CD4-positive, alpha-beta T cell (primary cell): ENCODE measurements around the gene BCL2L12. TPM values are rescaled to one million over a fixed set of nuclear protein-coding genes. Genes with fewer than 3 reads are reported as not detected.

Source experiments
- ATAC-seq: fragments of 200-7000 bp; cut with Tn5 transposase; one replicate; pipeline ENCODE4 v1.10.0; 2022; ENCODE audit warnings: mild to moderate bottlenecking; ENCODE audit not compliant: poor library complexity
- CTCF ChIA-PET: fragments of 350-600 bp; sonication (Branson Sonifier 250); formaldehyde crosslinking; loops from one replicate; lab custom pipeline; 2021; ENCODE audit warnings: antibody characterized with exemption, inconsistent platforms; lab: Charles Lee
- POLR2A ChIA-PET: fragments of 350-600 bp; sonication (Branson Sonifier 250); formaldehyde crosslinking; loops from one replicate; lab custom pipeline; 2021; ENCODE audit warnings: antibody characterized with exemption, inconsistent platforms; lab: Charles Lee
- DNase-seq, 14 experiments: peaks; one replicate each; pipeline ENCODE4 v3.0.0-alpha.2; 2013 to 2020; ENCODE audit warnings: mixed read lengths in 2 of 14
- H3K27ac ChIP-seq, 2 donors: one replicate each; pipeline versions ENCODE4 v1.5.1 to v1.7.0; 2013; ENCODE audit warnings: low read length in 2 of 2, low read depth in 1 of 2, mild to moderate bottlenecking in 1 of 2
- H3K27me3 ChIP-seq, 2 experiments: 1 replicate in 1 of 2; 2 replicates in 1 of 2; pipeline versions ENCODE4 v1.6.1 to v1.7.0; 2013; ENCODE audit warnings: low read length in 2 of 2, control low read depth in 1 of 2, mild to moderate bottlenecking in 1 of 2, moderate library complexity in 1 of 2; ENCODE audit not compliant: insufficient read depth in 2 of 2, control insufficient read depth in 1 of 2
- H3K36me3 ChIP-seq: one replicate; pipeline ENCODE4 v1.6.1; 2013; ENCODE audit warnings: low read length, control low read depth; ENCODE audit not compliant: insufficient read depth
- H3K4me1 ChIP-seq: one replicate; pipeline ENCODE4 v1.6.1; 2013; ENCODE audit warnings: low read length, control low read depth; ENCODE audit not compliant: insufficient read depth
- H3K4me3 ChIP-seq: one replicate; pipeline ENCODE4 v1.5.1; 2013; ENCODE audit warnings: mild to moderate bottlenecking, low read length, moderate library complexity
- H3K9me3 ChIP-seq, 2 experiments: 1 replicate in 1 of 2; 2 replicates in 1 of 2; pipeline versions ENCODE4 v1.6.1 to v1.7.0; 2013; ENCODE audit warnings: low read length in 2 of 2, mild to moderate bottlenecking in 2 of 2, control low read depth in 1 of 2, moderate library complexity in 1 of 2; ENCODE audit not compliant: control insufficient read depth in 1 of 2, insufficient read depth in 1 of 2
- H3K27ac Mint-ChIP-seq: one replicate; pipeline ENCODE4 v1.8.0; 2020; ENCODE audit warnings: mixed read lengths
- H3K27me3 Mint-ChIP-seq: one replicate; pipeline ENCODE4 v1.8.0; 2021; ENCODE audit warnings: mixed read lengths
- H3K36me3 Mint-ChIP-seq: one replicate; pipeline ENCODE4 v1.8.0; 2021; ENCODE audit warnings: low read depth, mixed read lengths
- H3K4me1 Mint-ChIP-seq: one replicate; pipeline ENCODE4 v1.8.0; 2021; ENCODE audit warnings: low read depth, mixed read lengths
- H3K4me3 Mint-ChIP-seq: one replicate; pipeline ENCODE4 v1.8.0; 2020; ENCODE audit warnings: mild to moderate bottlenecking, mixed read lengths
- H3K9me3 Mint-ChIP-seq: one replicate; pipeline ENCODE4 v1.8.0; 2020; ENCODE audit warnings: mixed read lengths
- intact Hi-C, 2 experiments: fragments of 100-400 bp; cut with DNase I in 1 of 2; cut with micrococcal nuclease in 1 of 2; formaldehyde crosslinking; loops; one replicate each; pipeline versions ENCODE4 v1.15.1 to v1.9.0; 2023 to 2025; cut with DNase I, micrococcal nuclease
- total RNA-seq, 174 experiments: library from RNA in 2 of 174; stranded (reverse) in 2 of 174; gene quantifications; one replicate each; pipeline ENCODE4 v1.2.3 and lab custom pipeline; 2021 to 2026
- TF ChIP-seq, protein P1 (sequence below): fragments of 200-600 bp; IDR thresholded peaks from one replicate; pipeline ENCODE4 v1.8.0; 2022; ENCODE audit warnings: antibody characterized with exemption, mild to moderate bottlenecking

BCL2L12 gene
- total RNA-seq, 2 experiments from 2014 or later, result 9.9 to 11.3 TPM

DNA sequence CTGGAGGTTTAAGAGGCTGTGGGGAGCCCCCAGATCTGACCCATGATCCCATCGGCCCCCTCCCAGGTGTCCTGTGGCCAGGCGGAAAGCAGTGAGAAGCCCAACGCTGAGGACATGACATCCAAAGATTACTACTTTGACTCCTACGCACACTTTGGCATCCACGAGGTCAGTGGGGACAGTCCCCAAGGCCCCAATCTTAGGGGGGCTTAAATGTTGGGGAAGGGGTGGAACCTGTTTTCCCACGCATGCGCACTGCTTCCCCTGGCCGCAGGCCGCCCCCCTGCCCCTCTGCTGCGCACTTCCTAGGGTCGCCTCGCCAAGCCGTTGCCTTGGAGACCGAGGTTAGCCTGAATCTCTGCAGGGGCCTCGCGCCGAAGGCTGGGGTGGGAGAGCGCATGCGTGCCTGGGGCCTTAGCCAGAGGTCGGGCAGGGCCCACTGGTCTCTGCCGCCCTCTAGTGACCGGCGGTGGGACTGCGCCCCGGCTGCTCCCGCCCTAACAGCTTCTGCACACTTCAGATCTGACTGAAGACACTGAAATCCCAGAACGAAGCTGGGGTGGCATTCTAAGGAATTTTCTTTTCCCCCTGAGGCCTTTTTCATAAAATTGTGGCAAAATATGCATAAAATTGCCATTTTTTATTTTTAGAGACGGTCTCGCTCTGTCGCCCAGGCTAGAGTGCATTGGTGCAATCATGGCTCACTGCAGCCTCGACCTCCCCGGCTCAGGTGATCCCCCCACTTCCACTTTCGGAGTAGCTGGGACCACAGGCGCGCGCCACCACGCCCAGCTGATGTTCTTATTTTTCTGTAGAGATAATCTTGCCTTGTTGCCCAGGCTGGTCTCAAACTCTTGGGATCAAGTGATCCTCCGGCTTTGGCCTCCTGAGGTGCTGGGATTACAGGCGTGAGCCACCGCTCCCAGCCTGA lies 15.0 kb downstream of the BCL2L12 start:
- Histone ChIP-seq H3K36me3 (peaks cover 53% of the 10 kb centered on the region), H3K27me3 (no peaks in the 10 kb centered on the region), H3K27ac (peak overlapping the region; percentile 13 to 35), H3K4me1 (peaks cover 52% of the 10 kb centered on the region), H3K4me3 (no peak overlapping the region), H3K9me3 (no peaks in the 10 kb centered on the region)
- intact Hi-C loops, result loop anchor here (1.0 to 2.0 kb wide), 6 partner anchors 38 to 454 kb away; no protein-coding TSS in a partner anchor
- POLR2A ChIA-PET, result interaction anchor here (0.6 to 1.6 kb wide), 6 partner anchors 9 to 212 kb away, joined by 3 to 7 read pairs (median 3); partner anchors contain the start of genes ADM5 and RPS11
- no peaks in the 10 kb centered on the region for H3K27me3 Mint-ChIP-seq
- TF ChIP-seq, protein P1, sequence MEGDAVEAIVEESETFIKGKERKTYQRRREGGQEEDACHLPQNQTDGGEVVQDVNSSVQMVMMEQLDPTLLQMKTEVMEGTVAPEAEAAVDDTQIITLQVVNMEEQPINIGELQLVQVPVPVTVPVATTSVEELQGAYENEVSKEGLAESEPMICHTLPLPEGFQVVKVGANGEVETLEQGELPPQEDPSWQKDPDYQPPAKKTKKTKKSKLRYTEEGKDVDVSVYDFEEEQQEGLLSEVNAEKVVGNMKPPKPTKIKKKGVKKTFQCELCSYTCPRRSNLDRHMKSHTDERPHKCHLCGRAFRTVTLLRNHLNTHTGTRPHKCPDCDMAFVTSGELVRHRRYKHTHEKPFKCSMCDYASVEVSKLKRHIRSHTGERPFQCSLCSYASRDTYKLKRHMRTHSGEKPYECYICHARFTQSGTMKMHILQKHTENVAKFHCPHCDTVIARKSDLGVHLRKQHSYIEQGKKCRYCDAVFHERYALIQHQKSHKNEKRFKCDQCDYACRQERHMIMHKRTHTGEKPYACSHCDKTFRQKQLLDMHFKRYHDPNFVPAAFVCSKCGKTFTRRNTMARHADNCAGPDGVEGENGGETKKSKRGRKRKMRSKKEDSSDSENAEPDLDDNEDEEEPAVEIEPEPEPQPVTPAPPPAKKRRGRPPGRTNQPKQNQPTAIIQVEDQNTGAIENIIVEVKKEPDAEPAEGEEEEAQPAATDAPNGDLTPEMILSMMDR, result peak; percentile 98
- peak; percentile 18 for ATAC-seq
- H3K4me3 Mint-ChIP-seq, result peak overlapping the region; percentile 57
- CTCF ChIA-PET, result interaction anchor here (0.6 to 1.6 kb wide), 19 partner anchors 9 to 892 kb away, joined by 3 to 7 read pairs (median 4); partner anchors contain the start of genes BCL2L12, CPT1C, IRF3 and PRR12
- peak; percentile 88 to 97 (median 95) for DNase-seq
- no peaks in the 10 kb centered on the region for H3K9me3 Mint-ChIP-seq
- H3K36me3 Mint-ChIP-seq, result peaks cover 68% of the 10 kb centered on the region
- peaks cover 38% of the 10 kb centered on the region for H3K4me1 Mint-ChIP-seq
- peak overlapping the region; percentile 53 for H3K27ac Mint-ChIP-seq

DNA sequence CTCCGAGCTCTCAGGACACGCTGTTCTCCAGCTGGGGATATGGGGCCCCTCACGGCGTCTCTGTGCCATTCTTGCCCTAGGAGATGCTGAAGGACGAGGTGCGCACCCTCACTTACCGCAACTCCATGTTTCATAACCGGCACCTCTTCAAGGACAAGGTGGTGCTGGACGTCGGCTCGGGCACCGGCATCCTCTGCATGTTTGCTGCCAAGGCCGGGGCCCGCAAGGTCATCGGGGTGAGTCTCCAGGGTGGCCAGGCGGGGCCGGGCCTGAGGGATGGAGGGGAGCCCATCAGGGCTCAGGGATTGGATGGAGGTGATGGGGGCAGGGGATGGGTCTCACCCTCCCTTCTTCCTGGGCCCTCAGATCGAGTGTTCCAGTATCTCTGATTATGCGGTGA lies 16.1 kb downstream of the BCL2L12 start:
- H3K9me3 ChIP-seq, result no peaks in the 10 kb centered on the region
- peaks cover 43% of the 10 kb centered on the region for H3K4me1 ChIP-seq
- intact Hi-C loops, result loop anchor here in 1 of 2 experiments (2.0 kb wide), 1 partner anchor 453 kb away; no protein-coding TSS in a partner anchor
- TF ChIP-seq, protein P1, result no peak
- peaks cover 60% of the 10 kb centered on the region for H3K36me3 ChIP-seq
- H3K9me3 Mint-ChIP-seq, result no peaks in the 10 kb centered on the region
- no peak overlapping the region for H3K4me3 ChIP-seq
- no peaks in the 10 kb centered on the region for H3K27me3 ChIP-seq
- peaks cover 69% of the 10 kb centered on the region for H3K36me3 Mint-ChIP-seq
- ChIA-PET POLR2A (interaction anchor here (1.1 kb wide), 1 partner anchor 179 kb away, joined by 3 read pairs; no protein-coding TSS in a partner anchor), CTCF (interaction anchor here (1.4 to 1.6 kb wide), 3 partner anchors 111 to 290 kb away, joined by 4 to 6 read pairs (median 4); no protein-coding TSS in a partner anchor)
- no peaks in the 10 kb centered on the region for H3K27me3 Mint-ChIP-seq
- DNase-seq (peak in 1 of 14 experiments; percentile 44), ATAC-seq (no peak)
- H3K4me1 Mint-ChIP-seq, result peaks cover 27% of the 10 kb centered on the region
- no peak overlapping the region for H3K4me3 Mint-ChIP-seq
- no peak overlapping the region for H3K27ac Mint-ChIP-seq
- no peak overlapping the region for H3K27ac ChIP-seq

DNA sequence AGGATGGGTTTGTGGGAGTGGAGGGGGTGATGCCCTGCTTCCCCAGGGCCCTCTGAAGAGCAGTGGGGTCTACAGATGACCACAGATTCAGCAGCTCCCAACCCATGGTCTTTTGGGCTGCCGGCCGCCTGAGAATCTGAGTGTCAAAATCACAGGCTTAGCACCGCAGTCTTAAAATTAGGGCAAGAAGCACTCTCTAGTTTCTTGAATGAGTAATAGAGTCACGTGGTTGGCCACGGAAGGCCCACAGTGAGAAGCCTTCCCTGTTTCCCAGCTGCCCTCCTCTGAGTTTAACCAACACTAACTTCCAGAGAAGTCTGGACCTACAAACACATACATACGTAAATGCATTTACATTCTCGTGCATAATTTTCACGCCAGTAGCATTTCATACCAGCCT lies 16.5 kb downstream of the BCL2L12 start:
- Mint-ChIP-seq H3K4me3 (no peak overlapping the region), H3K4me1 (peaks cover 23% of the 10 kb centered on the region), H3K27ac (no peak overlapping the region), H3K9me3 (no peaks in the 10 kb centered on the region), H3K36me3 (peaks cover 64% of the 10 kb centered on the region), H3K27me3 (no peaks in the 10 kb centered on the region)
- Histone ChIP-seq H3K4me1 (peaks cover 43% of the 10 kb centered on the region), H3K36me3 (peaks cover 60% of the 10 kb centered on the region), H3K4me3 (no peak overlapping the region), H3K27ac (no peak overlapping the region), H3K9me3 (no peaks in the 10 kb centered on the region), H3K27me3 (no peaks in the 10 kb centered on the region)
- no peak for ATAC-seq
- POLR2A ChIA-PET, result no interaction called here
- CTCF ChIA-PET, result no interaction called here
- TF ChIP-seq, protein P1, result no peak
- DNase-seq, result peak in 1 of 14 experiments; percentile 40
- intact Hi-C loops, result no loop called here
